HepG2 (cell line): Measurements from ENCODE around the gene SLC38A2. TPM values are rescaled to one million over a fixed set of nuclear protein-coding genes. Genes with fewer than 3 reads are reported as not detected.
A peak's percentile ranks its signal among the peaks of the same experiment; 100 is the strongest.

Experiments
- ATAC-seq: fragments of 200-7000 bp; cut with Tn5 transposase; 3 replicates; pipeline ENCODE4 v1.9.1; 2020; ENCODE audit warnings: mild to moderate bottlenecking, moderate library complexity
- BruUV-seq: library from RNA; stranded (reverse); fragments of 400-500 nt; replicated peaks from 2 replicates; lab custom pipeline; 2021; lab: Mats Ljungman, UMichigan
- CTCF ChIA-PET: fragments of 300-600 bp; formaldehyde crosslinking; extraction: SDS; loops from one replicate; lab custom pipeline; 2021; ENCODE audit warnings: low total read pairs, inconsistent platforms, low intra/inter-chr PET ratio; lab: Yijun Ruan, JAX
- POLR2A ChIA-PET: fragments of 350-600 bp; sonication (Branson Sonifier 250); formaldehyde crosslinking; loops from one replicate; lab custom pipeline; 2020; ENCODE audit warnings: antibody characterized with exemption, inconsistent platforms; lab: Yijun Ruan, JAX
- DNase-seq: peaks from one replicate; pipeline ENCODE4 v3.0.0-alpha.2; 2015; ENCODE audit warnings: low spot score
- FAIRE-seq: peaks from 3 replicates; lab custom pipeline; 2011; peaks lifted over from hg19 to GRCh38; lab: Jason Lieb, UNC
- H2AFZ ChIP-seq: one replicate; pipeline ENCODE4 v1.6.1; 2011; ENCODE audit warnings: low read length, inconsistent platforms
- H3K27ac ChIP-seq: fragments of 300-600 bp; 3 replicates; pipeline ENCODE4 v1.8.0; 2011; ENCODE audit warnings: mixed run types, mild to moderate bottlenecking, mixed read lengths, low read length, inconsistent platforms; ENCODE audit not compliant: insufficient read depth; ENCODE audit errors: extremely low read length
- H3K27me3 ChIP-seq, 2 experiments: fragments of 200-600 bp in 1 of 2; 2 replicates in 1 of 2; 3 replicates in 1 of 2; pipeline versions ENCODE4 v1.6.0 to v1.8.0; 2011; ENCODE audit warnings: low read length in 2 of 2, mild to moderate bottlenecking in 2 of 2, moderate library complexity in 2 of 2, inconsistent platforms in 1 of 2; ENCODE audit not compliant: insufficient read depth in 2 of 2, control insufficient read depth in 1 of 2
- H3K36me3 ChIP-seq, 2 experiments: fragments of 200-600 bp in 1 of 2; replicated peaks in 1 of 2; 2 replicates in 1 of 2; 3 replicates in 1 of 2; pipeline versions ENCODE4 v1.5.1 to v1.8.0; 2011; ENCODE audit warnings: low read length in 2 of 2, inconsistent platforms in 1 of 2; ENCODE audit not compliant: insufficient read depth in 2 of 2, control insufficient read depth in 1 of 2
- H3K4me1 ChIP-seq: 2 replicates; pipeline ENCODE4 v1.5.1; 2012; ENCODE audit warnings: low read length, inconsistent platforms; ENCODE audit not compliant: insufficient read depth
- H3K4me2 ChIP-seq: 2 replicates; pipeline ENCODE4 v1.6.0; 2011; ENCODE audit warnings: low read depth, low read length, inconsistent platforms
- H3K4me3 ChIP-seq, 3 experiments: fragments of 200-600 bp in 1 of 3; sonication (generic), shearing (Covaris generic) in 1 of 3; replicated peaks in 1 of 3; 2 replicates each; pipeline ENCODE4 v1.5.1; 2011 to 2016; ENCODE audit warnings: low read length in 3 of 3, inconsistent platforms in 2 of 3, low read depth in 2 of 3, mild to moderate bottlenecking in 2 of 3, control low read depth in 1 of 3, mixed read lengths in 1 of 3; ENCODE audit not compliant: insufficient read depth in 1 of 3
- H3K79me2 ChIP-seq: one replicate; pipeline ENCODE4 v1.6.1; 2011; ENCODE audit warnings: low read length, inconsistent platforms; ENCODE audit not compliant: insufficient read depth
- H3K9ac ChIP-seq: 2 replicates; pipeline ENCODE4 v1.6.0; 2011; ENCODE audit warnings: mild to moderate bottlenecking, low read depth, low read length, inconsistent platforms; ENCODE audit not compliant: insufficient read depth
- H3K9me3 ChIP-seq: 2 replicates; pipeline ENCODE4 v1.5.1; 2012; ENCODE audit warnings: mild to moderate bottlenecking, low read length
- H4K20me1 ChIP-seq: 2 replicates; pipeline ENCODE4 v1.6.0; 2011; ENCODE audit warnings: inconsistent platforms, mild to moderate bottlenecking, low read length, moderate library complexity; ENCODE audit not compliant: insufficient read depth
- AGO2 ChIP-seq: fragments of 200-400 bp; formaldehyde crosslinking; optimal IDR thresholded peaks from 2 replicates; pipeline ENCODE3; 2017; ENCODE audit warnings: mild to moderate bottlenecking, low read depth, low read length, moderate library complexity
- ASH2L ChIP-seq: fragments of 300-600, 200-600 bp; sonication (generic); IDR thresholded peaks from 2 replicates; pipeline ENCODE4 v1.7.0; 2017; ENCODE audit warnings: low read depth, mild to moderate bottlenecking, moderate library complexity, mixed read lengths, low read length; ENCODE audit not compliant: insufficient read length
- KLF9 ChIP-seq: IDR thresholded peaks from 2 replicates; pipeline ENCODE4 v1.6.1; 2016; ENCODE audit warnings: low read depth
- KMT2B ChIP-seq: IDR thresholded peaks from 2 replicates; pipeline ENCODE4 v1.6.1; 2016; ENCODE audit warnings: missing genetic modification reagents, missing compliant biosample characterization
- PHF5A ChIP-seq: IDR thresholded peaks from one replicate; pipeline ENCODE4 v1.6.1; 2018; ENCODE audit warnings: low read depth, missing genetic modification reagents; ENCODE audit not compliant: unreplicated experiment
- POLR2AphosphoS5 ChIP-seq: IDR thresholded peaks from 2 replicates; pipeline ENCODE4 v1.6.1; 2012; ENCODE audit warnings: low read depth, low read length
- POLR2G ChIP-seq: fragments of 200-400 bp; formaldehyde crosslinking; IDR thresholded peaks from 2 replicates; pipeline ENCODE4 v1.6.1; 2018; ENCODE audit warnings: mild to moderate bottlenecking, low read depth, low read length, moderate library complexity
- RBFOX2 ChIP-seq: fragments of 200-400 bp; formaldehyde crosslinking; IDR thresholded peaks from 2 replicates; pipeline ENCODE4 v1.6.1; 2017; ENCODE audit warnings: low read depth, mild to moderate bottlenecking, low read length
- RBM22 ChIP-seq: fragments of 200-400 bp; formaldehyde crosslinking; optimal IDR thresholded peaks from 2 replicates; pipeline ENCODE3; 2017; ENCODE audit warnings: mild to moderate bottlenecking, low read length, moderate library complexity
- SNAPC2 ChIP-seq: sonication (generic); formaldehyde crosslinking; IDR thresholded peaks from 2 replicates; pipeline ENCODE4 v1.8.1; 2022; ENCODE audit warnings: mild to moderate bottlenecking, missing genetic modification reagents
- TBP ChIP-seq: sonication (generic); formaldehyde crosslinking; IDR thresholded peaks from 2 replicates; pipeline ENCODE4 v1.5.0; 2020; ENCODE audit warnings: missing genetic modification reagents
- ZBTB39 ChIP-seq: sonication (generic); formaldehyde crosslinking; IDR thresholded peaks from 2 replicates; pipeline ENCODE4 v1.5.0; 2020; ENCODE audit warnings: missing genetic modification reagents
- ZFP36L2 ChIP-seq: sonication (generic); formaldehyde crosslinking; IDR thresholded peaks from 2 replicates; pipeline ENCODE4 v1.4.0; 2020; ENCODE audit warnings: missing genetic modification reagents
- ZNF18 ChIP-seq: sonication (generic); formaldehyde crosslinking; IDR thresholded peaks from 2 replicates; pipeline ENCODE4 v1.8.0; 2022; ENCODE audit warnings: mild to moderate bottlenecking, missing genetic modification reagents; ENCODE audit not compliant: insufficient replicate concordance
- ZNF263 ChIP-seq: sonication (generic); formaldehyde crosslinking; IDR thresholded peaks from 2 replicates; pipeline ENCODE4 v1.4.0; 2020; ENCODE audit warnings: missing genetic modification reagents
- ZNF337 ChIP-seq: sonication (generic); formaldehyde crosslinking; IDR thresholded peaks from 2 replicates; pipeline ENCODE4 v1.5.1; 2020; ENCODE audit warnings: missing genetic modification reagents, low read depth, mild to moderate bottlenecking, borderline replicate concordance
- ZNF558 ChIP-seq: sonication (generic); formaldehyde crosslinking; IDR thresholded peaks from 2 replicates; pipeline ENCODE4 v1.9.0; 2022; ENCODE audit warnings: mild to moderate bottlenecking, missing genetic modification reagents, borderline replicate concordance
- WGBS: methylation state at CpG from one replicate; pipeline ENCODE4 v1.1.6; 2017; ENCODE audit warnings: low lambda C conversion rate; 5-methylcytosine and 5-hydroxymethylcytosine counted together
- in situ Hi-C: cut with HindIII; loops from 2 replicates; pipeline ENCODE4 v1.10.0; 2017; ENCODE audit warnings: low pct_unique_long_range_greater_than_20kb; ENCODE audit not compliant: extremely low pct_ligation_motif_present
- intact Hi-C: fragments of 100-400 bp; cut with micrococcal nuclease; formaldehyde crosslinking; loops from one replicate; pipeline ENCODE4 v1.10.0; 2022; ENCODE audit not compliant: unreplicated experiment
- polyA plus RNA-seq, 8 experiments: library from polyadenylated mRNA; depleted of rRNA in 3 of 8; stranded (reverse) in 7 of 8; unstranded in 1 of 8; fragments of >200 nt; fragmentation: Illumina TruSeq in 4 of 8; extraction: Trizol in 4 of 8; gene quantifications; 2 replicates each; pipeline versions ENCODE4 v1.2.1 to v1.2.3, GENCODE V29; 2011 to 2016; ENCODE audit warnings: low read depth in 4 of 8, missing spikeins in 1 of 8, mixed read lengths in 1 of 8; ENCODE audit not compliant: insufficient read depth in 1 of 8
- total RNA-seq, 5 experiments: library from RNA; depleted of rRNA; stranded (reverse); fragments of >200 nt; fragmentation: Illumina TruSeq; extraction: Trizol; gene quantifications; 2 replicates each; pipeline ENCODE4 v1.2.3, GENCODE V29; 2016; ENCODE audit warnings: low read depth in 1 of 5
- TF ChIP-seq, protein P1 (sequence below): sonication (generic); formaldehyde crosslinking; IDR thresholded peaks from 2 replicates; pipeline ENCODE4 v1.5.0; 2020; ENCODE audit warnings: missing genetic modification reagents
- TF ChIP-seq, protein P2 (sequence below): sonication (generic); formaldehyde crosslinking; IDR thresholded peaks from 2 replicates; pipeline ENCODE4 v1.8.0; 2022; ENCODE audit warnings: mild to moderate bottlenecking, missing genetic modification reagents, borderline replicate concordance

SLC38A2 gene
- total and polyA plus RNA-seq, 2 of the 13 experiments (the other 11 are each of a cell fraction or from before 2014, with no cell fraction given): 368 to 880 TPM

GRCh38 chr12:46368684-46369083 lies 3.9 kb downstream of the SLC38A2 start:
- in situ Hi-C loops: no loop called here
- WGBS: 27% methylated on average over 1 of the region's 1 CpG
- DNase-seq: no peak
- FAIRE-seq: no peak
- ChIA-PET CTCF (no interaction called here), POLR2A (interaction anchor here (0.9 to 3.2 kb wide), 9 partner anchors 8 to 296 kb away, joined by 3 to 14 read pairs (median 5); no protein-coding TSS in a partner anchor)
- Histone ChIP-seq H3K27me3 (peaks cover 0 to 3% of the 10 kb centered on the region in 2 experiments; a peak in 2 of 5 replicates), H3K79me2 (peaks cover 71% of the 10 kb centered on the region), H3K4me2 (peak overlapping the region; percentile 94), H2AFZ (no peak overlapping the region), H3K4me3 (peak overlapping the region; percentile 84 to 96 (median 94)), H3K36me3 (peaks cover 35 to 75% of the 10 kb centered on the region in 2 experiments), H3K27ac (peak overlapping the region; percentile 97), H3K4me1 (peaks cover 57% of the 10 kb centered on the region), H4K20me1 (peaks cover 89% of the 10 kb centered on the region), H3K9me3 (no peaks in the 10 kb centered on the region), H3K9ac (peak overlapping the region; percentile 98)
- intact Hi-C loops: loop anchor here (10.0 kb wide), 1 partner anchor 374 kb away; the partner anchor contains the start of gene SCAF11
- ATAC-seq: no peak
- no TSS peak for BruUV-seq
- TF ChIP-seq TBP (no peak), ZNF263 (no peak), ZBTB39 (CRISPR knock-in tag) (no peak), ZFP36L2 (CRISPR knock-in tag) (no peak), ZNF558 (CRISPR knock-in tag) (peak; percentile 16; the same call in 1 of the 2 replicates), KLF9 (CRISPR knock-in tag) (no peak), ZNF337 (0 out of 2 replicates have a peak, but pooled peaks have one; percentile 26), PHF5A (CRISPR knock-in tag) (peak; percentile 72), SNAPC2 (CRISPR knock-in tag) (0 out of 2 replicates have a peak, but pooled peaks have one; percentile 22), ASH2L (peak; percentile 2), KMT2B (CRISPR knock-in tag) (0 out of 2 replicates have a peak, but pooled peaks have one; percentile 7), POLR2AphosphoS5 (peak; percentile 18; the same call in 1 of the 2 replicates), RBM22 (peak; percentile 8), ZNF18 (CRISPR knock-in tag) (peak; percentile 37), RBFOX2 (peak; percentile 86), AGO2 (peak; percentile 62), POLR2G (peak; percentile 7; the same call in 1 of the 2 replicates)
- TF ChIP-seq, protein P1, sequence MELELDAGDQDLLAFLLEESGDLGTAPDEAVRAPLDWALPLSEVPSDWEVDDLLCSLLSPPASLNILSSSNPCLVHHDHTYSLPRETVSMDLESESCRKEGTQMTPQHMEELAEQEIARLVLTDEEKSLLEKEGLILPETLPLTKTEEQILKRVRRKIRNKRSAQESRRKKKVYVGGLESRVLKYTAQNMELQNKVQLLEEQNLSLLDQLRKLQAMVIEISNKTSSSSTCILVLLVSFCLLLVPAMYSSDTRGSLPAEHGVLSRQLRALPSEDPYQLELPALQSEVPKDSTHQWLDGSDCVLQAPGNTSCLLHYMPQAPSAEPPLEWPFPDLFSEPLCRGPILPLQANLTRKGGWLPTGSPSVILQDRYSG: 0 out of 2 replicates have a peak, but pooled peaks have one; percentile 18
- TF ChIP-seq, protein P2, sequence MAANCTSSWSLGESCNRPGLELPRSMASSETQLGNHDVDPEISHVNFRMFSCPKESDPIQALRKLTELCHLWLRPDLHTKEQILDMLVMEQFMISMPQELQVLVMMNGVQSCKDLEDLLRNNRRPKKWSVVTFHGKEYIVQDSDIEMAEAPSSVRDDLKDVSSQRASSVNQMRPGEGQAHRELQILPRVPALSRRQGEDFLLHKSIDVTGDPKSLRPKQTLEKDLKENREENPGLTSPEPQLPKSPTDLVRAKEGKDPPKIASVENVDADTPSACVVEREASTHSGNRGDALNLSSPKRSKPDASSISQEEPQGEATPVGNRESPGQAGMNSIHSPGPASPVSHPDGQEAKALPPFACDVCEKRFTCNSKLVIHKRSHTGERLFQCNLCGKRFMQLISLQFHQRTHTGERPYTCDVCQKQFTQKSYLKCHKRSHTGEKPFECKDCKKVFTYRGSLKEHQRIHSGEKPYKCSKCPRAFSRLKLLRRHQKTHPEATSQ (CRISPR knock-in tag): 0 out of 2 replicates have a peak, but pooled peaks have one; percentile 48
